ENCODE measurements around the gene CD1E.

DNA sequence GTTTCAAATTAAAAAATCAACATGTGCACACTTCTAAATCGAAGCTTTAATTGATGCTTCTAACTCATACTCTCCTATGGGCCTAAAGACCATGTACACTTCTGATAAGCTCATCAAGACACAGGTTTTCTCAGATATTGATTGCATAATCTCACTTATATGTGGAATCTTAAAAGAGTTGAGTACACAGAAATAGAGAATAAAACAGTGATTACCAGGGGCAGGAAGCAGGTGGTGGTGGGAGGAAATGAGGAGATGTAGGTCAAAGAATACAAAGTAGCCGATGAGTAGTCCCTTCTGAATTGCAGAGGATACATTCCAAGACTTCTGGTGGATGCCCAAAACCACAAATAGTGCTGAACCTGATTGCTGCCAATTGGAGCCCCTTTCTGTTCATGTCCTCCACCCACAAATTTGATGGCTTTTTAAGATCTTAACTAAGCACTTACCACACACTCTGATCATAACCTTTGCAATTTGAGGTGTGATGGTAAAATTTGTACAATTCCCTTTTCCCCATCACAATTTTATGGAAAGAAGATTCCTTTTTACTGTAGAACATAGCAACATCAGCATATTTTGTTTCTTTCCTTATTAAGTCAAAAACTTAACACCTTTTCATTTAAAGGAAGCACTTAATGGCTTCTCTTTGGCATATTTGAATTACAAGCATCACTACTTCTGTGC lies 19.0 kb upstream of the CD1E start:
- TF ChIP-seq ZC3H11A (IDR thresholded peaks at IDR 0.05) (no peak), KDM1A (IDR thresholded peaks at IDR 0.05; ENCODE audit: low read depth) (no peak), RCOR1 (IDR thresholded peaks at IDR 0.05; ENCODE audit: low read depth, low read length) (no peak), HDAC2 (IDR thresholded peaks at IDR 0.05) (no peak), JUN (IDR thresholded peaks at IDR 0.05) (no peak), SREBF2 (IDR thresholded peaks at IDR 0.05) (no peak)
